NT2/D1 (cell line): Measurements from ENCODE around the gene TEX29.

ENCODE experiments used
- YY1 ChIP-seq: IDR thresholded peaks from 2 replicates; pipeline ENCODE4 v1.6.1; 2011; ENCODE audit not compliant: insufficient read length, insufficient read depth
- ZNF274 ChIP-seq: IDR thresholded peaks from 2 replicates; pipeline ENCODE4 v1.6.1; 2011; ENCODE audit warnings: mild to moderate bottlenecking, low read depth, low read length

DNA sequence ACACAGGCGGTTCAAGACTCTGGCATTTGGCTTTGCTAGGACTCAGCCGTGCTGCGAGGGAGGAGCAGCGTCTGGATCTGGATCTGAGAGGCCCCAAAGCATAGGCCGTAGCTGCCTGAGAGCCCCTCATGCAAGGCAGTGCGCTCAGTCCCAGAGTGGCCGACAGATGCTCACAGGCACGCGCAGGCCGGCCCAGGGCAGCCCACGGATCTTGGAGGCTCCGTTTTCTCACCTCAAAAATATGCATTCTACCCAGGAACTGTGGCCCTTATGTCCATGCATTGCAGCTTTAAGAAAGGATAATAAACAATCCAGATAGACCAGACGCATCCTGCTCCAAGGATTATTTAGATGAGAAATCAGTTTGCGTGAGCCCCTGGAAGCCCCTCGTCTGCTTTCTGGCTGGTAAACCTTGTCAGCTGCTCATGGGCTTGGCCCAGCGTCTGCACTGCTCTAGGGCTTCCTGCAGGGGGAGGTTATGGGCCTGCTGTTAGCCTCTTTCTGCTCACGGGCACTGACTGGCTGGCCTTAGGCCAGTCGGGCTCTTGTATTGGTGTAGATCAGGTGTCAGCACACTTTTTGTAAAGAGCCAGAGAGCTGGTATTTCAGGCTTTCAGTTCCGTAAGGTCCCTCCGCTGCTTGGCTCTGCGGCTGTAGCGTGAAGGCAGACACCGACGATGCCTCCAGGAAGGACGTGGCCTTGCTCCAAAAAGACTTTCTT lies 24.2 kb downstream of the TEX29 start:
- TF ChIP-seq ZNF274 (no peak), YY1 (no peak)
